ENCODE data around the gene TNFRSF1A. TPM values are rescaled to one million over a fixed set of nuclear protein-coding genes. Genes with fewer than 3 reads are reported as not detected.

The TNFRSF1A gene
- total and polyA plus RNA-seq, 9 of the 15 experiments (the other 6 are each of a cell fraction or from before 2014, with no cell fraction given) = 0.76 to 43.5 (median 30.0) TPM

GRCh38 chr12:6383572-6384498, 42.0 kb upstream of the TNFRSF1A start, which contains the start of gene LTBR (continued):
- TF ChIP-seq REST (IDR thresholded peaks at IDR 0.05; ENCODE audit: borderline replicate concordance) (peak; percentile 42; the same call in 1 of the 2 replicates), REST (CRISPR knock-in tag; IDR thresholded peaks at IDR 0.05; ENCODE audit: low read depth) (no peak), ETV1 (tag; conservative IDR thresholded peaks at IDR 0.05; ENCODE audit: low read depth) (peak; percentile 80), NR2C2 (CRISPR knock-in tag; IDR thresholded peaks at IDR 0.05) (no peak), NR2C2 (tag; IDR thresholded peaks at IDR 0.05) (peak; percentile 50), CBFA2T3 (IDR thresholded peaks at IDR 0.05) (peak; percentile 26; the same call in 1 of the 2 replicates), ZFPM2 (CRISPR knock-in tag; IDR thresholded peaks at IDR 0.05) (no peak), FOXK2 (conservative IDR thresholded peaks at IDR 0.05 in 1 of 2, IDR thresholded peaks at IDR 0.05 in 1 of 2; ENCODE audit: low read depth in 2 of 2) (no peak; a peak in 1 of 4 replicates), ZNF143 (CRISPR knock-in tag; IDR thresholded peaks at IDR 0.05) (0 out of 2 replicates have a peak, but pooled peaks have one; percentile 35), BRF2 (IDR thresholded peaks at IDR 0.05; ENCODE audit: borderline replicate concordance, insufficient read depth, insufficient read length) (no peak), NRF1 (conservative IDR thresholded peaks at IDR 0.05 in 1 of 2, IDR thresholded peaks at IDR 0.05 in 1 of 2) (peak in 1 of 2 experiments; percentile 34; a peak in 1 of 4 replicates), JUND (IDR thresholded peaks at IDR 0.05; ENCODE audit: borderline replicate concordance, low read depth, low read length) (peak; percentile 21), JUND (tag; IDR thresholded peaks at IDR 0.05; ENCODE audit: borderline replicate concordance, low read depth, low read length) (no peak; the same call in 2 of the 3 replicates), ATF6 (CRISPR knock-in tag; IDR thresholded peaks at IDR 0.05) (0 out of 2 replicates have a peak, but pooled peaks have one; percentile 51), FOS (IDR thresholded peaks at IDR 0.05; ENCODE audit: extremely low read depth, insufficient read length) (no peak)

Measured in K562 (cell line).